ENCODE data around the gene HOXA6. TPM values are rescaled to one million over a fixed set of nuclear protein-coding genes. Genes with fewer than 3 reads are reported as not detected.

The HOXA6 gene
- total RNA-seq, 6 experiments from 2014 or later: not detected

DNA sequence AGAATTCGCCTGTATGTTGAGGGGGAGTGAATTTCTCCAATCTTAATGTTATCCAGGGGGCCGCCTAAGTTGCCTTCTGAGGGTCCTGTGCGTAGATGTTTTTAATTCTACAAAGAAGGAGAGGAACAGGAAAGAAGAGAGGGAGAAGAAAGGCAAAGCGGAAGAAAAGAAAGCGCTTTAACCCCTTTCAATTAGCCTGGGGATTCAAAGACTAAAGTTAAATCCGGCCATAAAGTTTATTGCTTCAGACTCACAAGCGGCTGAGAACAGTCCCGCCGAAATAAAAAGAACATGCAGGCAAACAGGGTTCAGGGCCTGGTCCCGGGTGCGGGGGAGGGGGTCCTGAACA is 8.6 kb downstream of the HOXA6 start:
- Histone ChIP-seq H3K9me3 (no peaks in the 10 kb centered on the region), H3K4me1 (no peaks in the 10 kb centered on the region), H3K27ac (no peak overlapping the region), H3K27me3 (peaks cover 5 to 58% of the 10 kb centered on the region in 2 donors), H3K36me3 (no peaks in the 10 kb centered on the region), H3K4me3 (no peak overlapping the region)
- intact Hi-C loops (cut with DNase I): no loop called here
- DNase-seq (no peak), ATAC-seq (no peak)
- WGBS (ENCODE audit: insufficient coverage, low coverage, low lambda C conversion rate, missing lambda C conversion rate): 36% methylated on average over 11 of the region's 11 CpGs
- TF ChIP-seq POLR2A (IDR thresholded peaks at IDR 0.05): no peak
- no peak for TF ChIP-seq CTCF (IDR thresholded peaks at IDR 0.05)

GRCh38 chr7:27138472-27138871 is 9.1 kb downstream of the HOXA6 start:
- TF ChIP-seq CTCF (IDR thresholded peaks at IDR 0.05): no peak
- no peak for TF ChIP-seq POLR2A (IDR thresholded peaks at IDR 0.05)
- H3K36me3 ChIP-seq: no peaks in the 10 kb centered on the region
- no peak overlapping the region for H3K27ac ChIP-seq
- 62% methylated on average over 1 of the region's 1 CpG for WGBS (ENCODE audit: insufficient coverage, low coverage, low lambda C conversion rate, missing lambda C conversion rate)
- no peak overlapping the region for H3K4me3 ChIP-seq
- intact Hi-C loops (cut with DNase I): no loop called here
- no peaks in the 10 kb centered on the region for H3K4me1 ChIP-seq
- H3K9me3 ChIP-seq: no peaks in the 10 kb centered on the region
- DNase-seq (no peak), ATAC-seq (no peak)
- H3K27me3 ChIP-seq: peaks cover 5 to 54% of the 10 kb centered on the region in 2 donors

DNA sequence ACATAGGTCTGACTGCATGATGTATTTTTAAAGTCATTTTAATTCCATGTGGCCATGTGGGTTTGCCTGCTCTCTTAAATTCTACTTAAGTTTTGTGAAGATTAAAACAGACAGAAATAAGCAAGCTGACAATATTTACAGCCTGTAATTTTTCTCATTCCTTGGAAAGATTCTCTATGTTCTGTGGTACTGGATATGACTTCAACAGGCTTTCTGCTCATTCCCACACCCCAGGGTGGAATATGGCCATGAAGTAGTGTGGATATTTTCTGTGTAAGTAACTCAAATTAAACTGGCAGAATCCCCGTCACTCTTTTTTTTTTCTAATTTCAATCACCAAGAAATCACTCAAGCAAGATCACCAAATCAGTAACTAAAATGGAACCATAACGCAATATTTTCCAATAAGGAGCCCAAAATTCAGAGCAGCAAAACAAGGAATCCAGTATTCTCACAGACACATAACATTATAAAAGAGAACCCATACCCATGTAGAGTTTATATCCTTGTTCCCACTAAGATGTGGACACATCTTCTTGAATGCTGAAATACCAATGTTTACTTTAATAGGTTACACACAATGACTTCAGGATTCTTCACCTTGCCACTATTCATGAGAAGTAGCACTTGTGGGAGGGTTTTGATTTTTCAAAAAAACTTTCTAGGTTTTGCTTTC is 9.8 kb downstream of the HOXA6 start:
- Histone ChIP-seq H3K27ac (no peak overlapping the region), H3K27me3 (peaks cover 5 to 47% of the 10 kb centered on the region in 2 donors), H3K4me3 (no peak overlapping the region), H3K4me1 (no peaks in the 10 kb centered on the region), H3K9me3 (no peaks in the 10 kb centered on the region), H3K36me3 (no peaks in the 10 kb centered on the region)
- no peak for DNase-seq
- TF ChIP-seq CTCF (IDR thresholded peaks at IDR 0.05) (no peak), POLR2A (IDR thresholded peaks at IDR 0.05) (no peak)
- 59% methylated on average over 2 of the region's 2 CpGs for WGBS (ENCODE audit: insufficient coverage, low coverage, low lambda C conversion rate, missing lambda C conversion rate)
- ATAC-seq: no peak
- intact Hi-C loops (cut with DNase I): no loop called here

GRCh38 chr7:27134392-27134791 is 13.2 kb downstream of the HOXA6 start:
- WGBS (ENCODE audit: insufficient coverage, low coverage, low lambda C conversion rate, missing lambda C conversion rate): 20% methylated on average over 2 of the region's 2 CpGs
- Histone ChIP-seq H3K36me3 (no peaks in the 10 kb centered on the region), H3K4me3 (no peak overlapping the region), H3K9me3 (no peaks in the 10 kb centered on the region), H3K4me1 (no peaks in the 10 kb centered on the region), H3K27me3 (peaks cover 3 to 34% of the 10 kb centered on the region in 2 donors), H3K27ac (no peak overlapping the region)
- TF ChIP-seq POLR2A (IDR thresholded peaks at IDR 0.05) (no peak), CTCF (IDR thresholded peaks at IDR 0.05) (no peak)
- intact Hi-C loops (cut with DNase I): no loop called here
- DNase-seq: no peak
- no peak for ATAC-seq
